A549 (cell line): ENCODE results near the gene SORL1-AS1.

Experiments used
- CHD2 ChIP-seq: fragments of 150-350 bp; IDR thresholded peaks from 2 replicates; pipeline ENCODE4 v1.6.1; 2014; ENCODE audit warnings: low read length; ENCODE audit not compliant: partially characterized antibody
- CHD4 ChIP-seq: fragments of 200-600 bp; sonication (generic); IDR thresholded peaks from 2 replicates; pipeline ENCODE4 v1.6.1; 2016; ENCODE audit warnings: antibody characterized with exemption, mild to moderate bottlenecking, borderline replicate concordance
- KDM1A ChIP-seq: fragments of 200-600 bp; sonication (generic); IDR thresholded peaks from 2 replicates; pipeline ENCODE4 v1.6.1; 2016; ENCODE audit warnings: low read depth, mild to moderate bottlenecking
- MYC ChIP-seq: IDR thresholded peaks from 2 replicates; pipeline ENCODE4 v1.6.1; 2012; ENCODE audit warnings: mild to moderate bottlenecking, inconsistent platforms, low read length, improper control_type of control experiment, borderline replicate concordance
- POLR2A ChIP-seq: IDR thresholded peaks from 2 replicates; pipeline ENCODE4 v1.6.1; 2012; ENCODE audit warnings: mild to moderate bottlenecking, low read length
- RCOR1 ChIP-seq: fragments of 150-350 bp; IDR thresholded peaks from 2 replicates; pipeline ENCODE4 v1.6.1; 2014; ENCODE audit warnings: antibody characterized with exemption, low read length, low read depth
- TF ChIP-seq, protein P1 (sequence below): fragments of >200 bp; sonication (Bioruptor Twin); formaldehyde crosslinking; IDR thresholded peaks from 3 replicates; pipeline ENCODE4 v1.5.1; 2016

DNA sequence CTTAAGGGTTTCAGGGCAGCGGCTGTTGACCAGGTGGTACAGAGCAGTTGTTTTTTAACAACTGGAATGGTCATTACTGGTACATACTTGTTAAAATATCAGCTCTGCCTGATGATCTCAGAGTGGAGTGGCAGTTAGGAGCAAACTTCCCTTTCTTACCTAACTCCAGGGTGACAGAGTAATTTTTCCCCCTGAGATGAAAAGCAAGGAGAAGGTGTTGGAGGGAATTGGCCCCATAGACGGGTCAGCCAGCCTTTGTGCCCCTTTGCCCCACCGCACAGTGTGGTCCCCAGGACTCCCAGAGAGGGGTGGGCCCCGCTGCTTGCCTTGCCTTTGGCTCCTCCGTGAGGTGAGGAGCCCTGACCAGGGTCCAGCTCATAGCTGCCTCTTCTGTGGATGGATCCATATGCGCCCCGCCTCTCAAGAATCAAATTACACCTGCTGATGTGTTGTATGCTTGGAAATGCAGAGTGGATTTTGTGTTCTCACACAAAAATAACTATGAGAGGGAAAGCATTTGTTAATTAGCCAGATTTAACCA lies 27.0 kb upstream of the SORL1-AS1 start:
- TF ChIP-seq CHD4: no peak
- TF ChIP-seq, protein P1, sequence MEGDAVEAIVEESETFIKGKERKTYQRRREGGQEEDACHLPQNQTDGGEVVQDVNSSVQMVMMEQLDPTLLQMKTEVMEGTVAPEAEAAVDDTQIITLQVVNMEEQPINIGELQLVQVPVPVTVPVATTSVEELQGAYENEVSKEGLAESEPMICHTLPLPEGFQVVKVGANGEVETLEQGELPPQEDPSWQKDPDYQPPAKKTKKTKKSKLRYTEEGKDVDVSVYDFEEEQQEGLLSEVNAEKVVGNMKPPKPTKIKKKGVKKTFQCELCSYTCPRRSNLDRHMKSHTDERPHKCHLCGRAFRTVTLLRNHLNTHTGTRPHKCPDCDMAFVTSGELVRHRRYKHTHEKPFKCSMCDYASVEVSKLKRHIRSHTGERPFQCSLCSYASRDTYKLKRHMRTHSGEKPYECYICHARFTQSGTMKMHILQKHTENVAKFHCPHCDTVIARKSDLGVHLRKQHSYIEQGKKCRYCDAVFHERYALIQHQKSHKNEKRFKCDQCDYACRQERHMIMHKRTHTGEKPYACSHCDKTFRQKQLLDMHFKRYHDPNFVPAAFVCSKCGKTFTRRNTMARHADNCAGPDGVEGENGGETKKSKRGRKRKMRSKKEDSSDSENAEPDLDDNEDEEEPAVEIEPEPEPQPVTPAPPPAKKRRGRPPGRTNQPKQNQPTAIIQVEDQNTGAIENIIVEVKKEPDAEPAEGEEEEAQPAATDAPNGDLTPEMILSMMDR: no peak
- TF ChIP-seq RCOR1: no peak
- no peak for TF ChIP-seq KDM1A
- no peak for TF ChIP-seq MYC
- no peak for TF ChIP-seq POLR2A
- TF ChIP-seq CHD2: no peak
